ENCODE data around the gene NAA80. TPM values are rescaled to one million over a fixed set of nuclear protein-coding genes. Genes with fewer than 3 reads are reported as not detected.
"Not testable (repeated sequence)": the region's sequence is repeated elsewhere in the genome, so short reads cannot be mapped to it uniquely, and the experiment has no call there.

The NAA80 gene
- total RNA-seq, 1 donor from 2014 or later: 10.1 TPM

DNA sequence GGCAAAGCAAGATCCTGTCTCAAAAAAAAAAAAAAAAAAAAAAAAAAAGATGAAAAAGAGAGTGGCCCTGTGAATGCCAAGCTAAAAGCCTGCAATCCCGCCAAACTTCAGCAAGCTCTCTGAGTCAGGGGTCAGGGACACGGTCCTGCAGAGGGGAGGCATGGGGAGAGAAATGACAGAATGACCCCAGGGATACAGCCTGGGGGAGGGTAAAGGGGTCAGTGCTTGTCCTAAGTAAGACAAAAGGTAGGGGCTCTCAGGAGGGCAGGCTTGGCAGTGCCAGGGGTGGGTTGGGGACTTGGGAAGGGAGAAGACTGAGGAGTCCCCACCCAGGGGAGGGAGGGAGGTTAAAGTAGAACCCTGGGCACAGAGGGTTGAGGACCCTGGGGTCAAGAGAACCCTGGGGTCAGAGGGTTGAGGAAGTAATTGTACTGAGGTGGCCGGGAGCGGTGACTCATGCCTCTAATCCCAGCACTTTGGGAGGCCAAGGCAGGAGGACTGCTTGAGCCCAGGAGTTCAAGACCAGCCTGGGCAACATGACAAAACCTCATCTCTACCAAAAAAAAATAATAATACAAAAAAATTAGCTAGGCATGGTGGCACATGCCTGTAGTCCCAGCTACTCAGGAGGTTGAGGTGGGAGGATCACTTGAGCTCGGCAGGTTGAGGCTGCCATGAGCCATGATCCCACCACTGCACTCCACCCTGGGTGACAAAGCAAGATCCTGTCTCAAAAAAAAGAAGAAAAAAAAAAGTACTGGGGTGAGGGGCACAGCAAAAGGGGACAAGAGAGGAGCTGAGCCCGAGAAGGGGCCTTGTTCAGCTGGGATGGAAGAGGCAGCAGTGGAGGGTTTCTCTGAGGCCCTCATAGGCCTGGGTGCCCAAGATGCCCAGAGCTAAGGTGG, 35.5 kb downstream of the NAA80 start:
- Mint-ChIP-seq H3K27ac (peak overlapping the region; percentile 94), H3K4me1 (peaks cover 78% of the 10 kb centered on the region), H3K4me3 (peak overlapping the region; percentile 14), H3K9me3 (no peaks in the 10 kb centered on the region), H3K36me3 (no peaks in the 10 kb centered on the region), H3K27me3 (ENCODE audit: insufficient read depth, low read depth) (peaks cover 10% of the 10 kb centered on the region)
- Histone ChIP-seq H3K79me2 (ENCODE audit: low read depth) (no peaks in the 10 kb centered on the region), H3K4me2 (peak overlapping the region; percentile 70), H3K27ac (peak overlapping the region; percentile 90), H4K20me1 (ENCODE audit: low read depth) (peaks cover 8% of the 10 kb centered on the region), H3K4me3 (peak overlapping the region; percentile 3), H3K36me3 (no peaks in the 10 kb centered on the region), H3F3A (ENCODE audit: low read depth) (peaks cover 66% of the 10 kb centered on the region), H3K4me1 (peaks cover 57% of the 10 kb centered on the region), H3K9me3 (ENCODE audit: low read depth) (no peaks in the 10 kb centered on the region), H3K9ac (no peak overlapping the region), H3K27me3 (no peaks in the 10 kb centered on the region), H2AFZ (replicated peaks) (no peak overlapping the region)
- TF ChIP-seq CTCF (IDR thresholded peaks at IDR 0.05): no peak
- TF ChIP-seq EZH2phosphoT487 (IDR thresholded peaks at IDR 0.05): no peak
- no peak for TF ChIP-seq EZH2 (IDR thresholded peaks at IDR 0.05)
- no peak for DNase-seq (ENCODE audit: low spot score)

DNA sequence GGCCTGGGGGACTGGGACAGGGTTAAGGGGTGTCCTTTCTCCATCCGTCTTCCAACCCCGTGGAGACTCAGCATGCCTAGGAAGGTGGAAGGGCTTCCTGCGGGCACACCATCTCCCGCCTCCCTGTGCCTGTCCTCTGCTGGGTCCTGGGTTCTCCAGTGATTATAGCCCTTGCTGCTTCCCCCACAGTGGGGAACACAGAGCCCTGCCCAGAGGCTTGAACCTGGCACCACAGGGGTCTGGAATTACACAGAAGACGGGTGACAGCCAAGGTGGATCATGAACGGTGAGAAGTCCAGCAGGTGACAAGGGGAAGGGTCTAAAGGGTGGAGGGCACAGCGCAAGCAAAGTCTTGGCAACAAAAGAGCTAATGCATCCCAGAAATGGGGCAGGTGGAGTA, 36.4 kb downstream of the NAA80 start:
- Mint-ChIP-seq H3K36me3 (peaks cover 2% of the 10 kb centered on the region), H3K9me3 (no peaks in the 10 kb centered on the region), H3K27ac (peak overlapping the region; percentile 87), H3K4me1 (peaks cover 78% of the 10 kb centered on the region), H3K4me3 (no peak overlapping the region), H3K27me3 (ENCODE audit: insufficient read depth, low read depth) (peaks cover 14% of the 10 kb centered on the region)
- DNase-seq (ENCODE audit: low spot score): no peak
- no peaks in the 10 kb centered on the region for H3K36me3 ChIP-seq
- TF ChIP-seq EZH2phosphoT487 (IDR thresholded peaks at IDR 0.05) (no peak), CTCF (IDR thresholded peaks at IDR 0.05) (no peak), EZH2 (IDR thresholded peaks at IDR 0.05) (no peak)
- H3K4me1 ChIP-seq: peaks cover 47% of the 10 kb centered on the region
- H3K4me2 ChIP-seq: no peak overlapping the region
- no peak overlapping the region for H2AFZ ChIP-seq (replicated peaks)
- no peaks in the 10 kb centered on the region for H3K79me2 ChIP-seq (ENCODE audit: low read depth)
- H4K20me1 ChIP-seq (ENCODE audit: low read depth): peaks cover 12% of the 10 kb centered on the region
- no peaks in the 10 kb centered on the region for H3K9me3 ChIP-seq (ENCODE audit: low read depth)
- no peak overlapping the region for H3K4me3 ChIP-seq
- H3K27me3 ChIP-seq: no peaks in the 10 kb centered on the region
- no peak overlapping the region for H3K27ac ChIP-seq
- H3K9ac ChIP-seq: no peak overlapping the region
- peaks cover 67% of the 10 kb centered on the region for H3F3A ChIP-seq (ENCODE audit: low read depth)

DNA sequence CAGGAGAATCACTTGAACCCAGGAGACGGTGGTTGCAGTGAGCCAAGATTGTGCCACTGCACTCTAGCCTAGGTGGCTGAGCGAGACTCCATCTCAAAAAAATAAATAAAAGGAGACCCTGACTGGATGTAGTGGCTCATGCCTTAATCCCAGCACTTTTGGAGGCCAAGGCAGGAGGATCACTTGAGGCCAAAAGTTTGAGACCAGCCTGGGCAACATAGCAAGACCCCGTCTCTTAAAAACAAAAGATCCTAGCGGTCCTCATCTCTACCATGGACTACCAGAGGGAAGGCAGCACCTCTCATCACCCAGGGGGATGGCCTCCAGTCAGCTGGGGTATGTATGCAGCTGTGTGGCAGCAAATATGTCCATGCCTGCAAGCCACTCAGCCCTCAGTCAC, 37.0 kb downstream of the NAA80 start:
- H3K4me3 ChIP-seq; H3K27ac ChIP-seq; DNase-seq (ENCODE audit: low spot score); H3K9ac ChIP-seq; H3K36me3 ChIP-seq; H3K27me3 ChIP-seq; H3K9me3 Mint-ChIP-seq; H3K9me3 ChIP-seq (ENCODE audit: low read depth); H3K36me3 Mint-ChIP-seq; H3K27ac Mint-ChIP-seq; H3K79me2 ChIP-seq (ENCODE audit: low read depth); H3K4me2 ChIP-seq; H2AFZ ChIP-seq (replicated peaks); H3K4me3 Mint-ChIP-seq: not testable (repeated sequence)
- Histone ChIP-seq H3F3A (ENCODE audit: low read depth) (peaks cover 73% of the 10 kb centered on the region), H3K4me1 (peaks cover 41% of the 10 kb centered on the region), H4K20me1 (ENCODE audit: low read depth) (peaks cover 16% of the 10 kb centered on the region)
- H3K27me3 Mint-ChIP-seq (ENCODE audit: insufficient read depth, low read depth): peaks cover 14% of the 10 kb centered on the region
- peaks cover 80% of the 10 kb centered on the region for H3K4me1 Mint-ChIP-seq

DNA sequence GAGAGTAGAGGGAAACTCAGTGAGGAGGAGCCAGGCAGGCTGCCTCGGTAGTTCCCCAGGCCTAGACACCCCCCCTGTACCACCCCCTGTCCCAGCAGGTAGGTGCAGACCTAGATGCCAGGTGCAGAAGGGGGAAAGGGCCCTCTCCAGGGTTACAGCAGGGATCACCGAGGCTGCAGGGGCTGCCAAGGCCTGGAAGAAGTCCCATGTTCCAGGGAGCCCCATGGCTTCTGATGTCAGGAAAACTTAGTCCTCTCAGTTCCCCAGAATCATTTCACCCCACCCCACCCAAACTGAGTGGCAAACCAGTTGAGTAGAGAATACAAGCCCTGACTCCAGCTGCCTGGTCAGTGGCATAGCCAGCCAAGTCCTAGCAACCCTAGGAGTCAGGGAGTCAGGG, 37.7 kb downstream of the NAA80 start:
- Mint-ChIP-seq H3K4me1 (peaks cover 80% of the 10 kb centered on the region), H3K4me3 (peak overlapping the region; percentile 61), H3K27ac (peak overlapping the region; percentile 96), H3K9me3 (no peaks in the 10 kb centered on the region), H3K27me3 (ENCODE audit: insufficient read depth, low read depth) (peaks cover 12% of the 10 kb centered on the region), H3K36me3 (peaks cover 12% of the 10 kb centered on the region)
- Histone ChIP-seq H3K36me3 (no peaks in the 10 kb centered on the region), H3K4me2 (peak overlapping the region; percentile 84), H3K27me3 (no peaks in the 10 kb centered on the region), H3K4me3 (no peak overlapping the region), H3K9me3 (ENCODE audit: low read depth) (no peaks in the 10 kb centered on the region), H2AFZ (replicated peaks) (no peak overlapping the region), H3K27ac (peak overlapping the region; percentile 97), H4K20me1 (ENCODE audit: low read depth) (peaks cover 21% of the 10 kb centered on the region), H3K9ac (no peak overlapping the region), H3K4me1 (peaks cover 38% of the 10 kb centered on the region), H3K79me2 (ENCODE audit: low read depth) (no peaks in the 10 kb centered on the region), H3F3A (ENCODE audit: low read depth) (peaks cover 79% of the 10 kb centered on the region)
- DNase-seq (ENCODE audit: low spot score): no peak
- TF ChIP-seq EZH2 (IDR thresholded peaks at IDR 0.05) (no peak), EZH2phosphoT487 (IDR thresholded peaks at IDR 0.05) (no peak), CTCF (IDR thresholded peaks at IDR 0.05) (no peak)
